Activated naive CD8-positive, alpha-beta T cell (primary cell): ENCODE results near the gene ROS1.
"Not testable (repeated sequence)": the region's sequence is repeated elsewhere in the genome, so short reads cannot be mapped to it uniquely, and the experiment has no call there.

ENCODE experiments used
- H3K27ac Mint-ChIP-seq: one replicate; pipeline ENCODE4 v1.8.0; 2021; ENCODE audit warnings: mixed read lengths
- H3K27me3 Mint-ChIP-seq: one replicate; pipeline ENCODE4 v1.8.0; 2021; ENCODE audit warnings: mixed read lengths
- H3K36me3 Mint-ChIP-seq: one replicate; pipeline ENCODE4 v1.8.0; 2021; ENCODE audit warnings: mixed read lengths
- H3K4me1 Mint-ChIP-seq: one replicate; pipeline ENCODE4 v1.8.0; 2021; ENCODE audit warnings: low read depth, mixed read lengths
- H3K4me3 Mint-ChIP-seq: one replicate; pipeline ENCODE4 v1.8.0; 2021; ENCODE audit warnings: mild to moderate bottlenecking, mixed read lengths
- H3K9me3 Mint-ChIP-seq: one replicate; pipeline ENCODE4 v1.8.0; 2021; ENCODE audit warnings: low read depth, mixed read lengths

ROS1 gene

GRCh38 chr6:117264692-117265409 is 160.9 kb downstream of the ROS1 start:
- Mint-ChIP-seq H3K9me3 (no peaks in the 10 kb centered on the region), H3K4me1 (peaks cover 26% of the 10 kb centered on the region), H3K27me3 (peaks cover 54% of the 10 kb centered on the region), H3K4me3 (peak overlapping the region; percentile 70), H3K27ac (no peak overlapping the region), H3K36me3 (no peaks in the 10 kb centered on the region)

GRCh38 chr6:117264369-117264691 is 161.4 kb downstream of the ROS1 start:
- H3K4me1 Mint-ChIP-seq, result peaks cover 24% of the 10 kb centered on the region
- no peaks in the 10 kb centered on the region for H3K36me3 Mint-ChIP-seq
- no peaks in the 10 kb centered on the region for H3K9me3 Mint-ChIP-seq
- H3K27ac Mint-ChIP-seq, result no peak overlapping the region
- H3K27me3 Mint-ChIP-seq, result peaks cover 52% of the 10 kb centered on the region
- H3K4me3 Mint-ChIP-seq, result peak overlapping the region; percentile 70

- no peak overlapping the region for H3K4me3 Mint-ChIP-seq
- peaks cover 46% of the 10 kb centered on the region for H3K27me3 Mint-ChIP-seq
- no peaks in the 10 kb centered on the region for H3K9me3 Mint-ChIP-seq
- H3K27ac Mint-ChIP-seq, result no peak overlapping the region
- no peaks in the 10 kb centered on the region for H3K36me3 Mint-ChIP-seq
- H3K4me1 Mint-ChIP-seq, result peaks cover 24% of the 10 kb centered on the region
Observed at GRCh38 chr6:117263353-117263927, 162.3 kb downstream of the ROS1 start.

- peaks cover 24% of the 10 kb centered on the region for H3K4me1 Mint-ChIP-seq
- no peak overlapping the region for H3K27ac Mint-ChIP-seq
- no peaks in the 10 kb centered on the region for H3K9me3 Mint-ChIP-seq
- H3K4me3 Mint-ChIP-seq, result no peak overlapping the region
- no peaks in the 10 kb centered on the region for H3K36me3 Mint-ChIP-seq
- H3K27me3 Mint-ChIP-seq, result peaks cover 42% of the 10 kb centered on the region
Observed at GRCh38 chr6:117262799-117263198, 162.9 kb downstream of the ROS1 start.

- no peak overlapping the region for H3K27ac Mint-ChIP-seq
- H3K36me3 Mint-ChIP-seq, result no peaks in the 10 kb centered on the region
- H3K4me1 Mint-ChIP-seq, result no peaks in the 10 kb centered on the region
- peaks cover 7% of the 10 kb centered on the region for H3K27me3 Mint-ChIP-seq
- H3K4me3 Mint-ChIP-seq, result no peak overlapping the region
- H3K9me3 Mint-ChIP-seq, result no peaks in the 10 kb centered on the region
Observed at GRCh38 chr6:117253785-117254184, 172.0 kb downstream of the ROS1 start.

GRCh38 chr6:117244979-117245378 is 180.8 kb downstream of the ROS1 start:
- not testable (repeated sequence) for H3K4me1 Mint-ChIP-seq, H3K27me3 Mint-ChIP-seq

GRCh38 chr6:117244571-117244970 is 181.2 kb downstream of the ROS1 start:
- not testable (repeated sequence) for H3K27me3 Mint-ChIP-seq, H3K36me3 Mint-ChIP-seq, H3K4me3 Mint-ChIP-seq, H3K27ac Mint-ChIP-seq, H3K4me1 Mint-ChIP-seq, H3K9me3 Mint-ChIP-seq

More at GRCh38 chr6:117244979-117245378, 180.8 kb downstream of the ROS1 start:
- H3K27ac Mint-ChIP-seq, H3K36me3 Mint-ChIP-seq, H3K4me3 Mint-ChIP-seq, H3K9me3 Mint-ChIP-seq: not testable (repeated sequence)
